KOPT-K1 (cell line): Measurements from ENCODE around the gene AGTPBP1.

Experiments
- H3K27ac ChIP-seq: fragments of 200-600 bp; sonication (generic); 2 replicates; pipeline ENCODE4 v1.5.1; 2016; ENCODE audit warnings: antibody characterized with exemption, mild to moderate bottlenecking, low read depth, low read length; ENCODE audit not compliant: poor library complexity, severe bottlenecking
- H3K36me3 ChIP-seq: fragments of 200-600 bp; sonication (generic); 2 replicates; pipeline ENCODE4 v1.5.1; 2017; ENCODE audit warnings: antibody characterized with exemption, mild to moderate bottlenecking, low read length, moderate library complexity; ENCODE audit not compliant: insufficient read depth
- H3K9me3 ChIP-seq: fragments of 200-600 bp; sonication (generic); 2 replicates; pipeline ENCODE4 v1.5.1; 2017; ENCODE audit warnings: antibody characterized with exemption, low read length, mild to moderate bottlenecking; ENCODE audit not compliant: insufficient read depth, poor library complexity, severe bottlenecking

The AGTPBP1 gene

GRCh38 chr9:85522459-85523092, 219.2 kb downstream of the AGTPBP1 start:
- H3K36me3 ChIP-seq = no peaks in the 10 kb centered on the region
- no peak overlapping the region for H3K27ac ChIP-seq
- no peaks in the 10 kb centered on the region for H3K9me3 ChIP-seq

DNA sequence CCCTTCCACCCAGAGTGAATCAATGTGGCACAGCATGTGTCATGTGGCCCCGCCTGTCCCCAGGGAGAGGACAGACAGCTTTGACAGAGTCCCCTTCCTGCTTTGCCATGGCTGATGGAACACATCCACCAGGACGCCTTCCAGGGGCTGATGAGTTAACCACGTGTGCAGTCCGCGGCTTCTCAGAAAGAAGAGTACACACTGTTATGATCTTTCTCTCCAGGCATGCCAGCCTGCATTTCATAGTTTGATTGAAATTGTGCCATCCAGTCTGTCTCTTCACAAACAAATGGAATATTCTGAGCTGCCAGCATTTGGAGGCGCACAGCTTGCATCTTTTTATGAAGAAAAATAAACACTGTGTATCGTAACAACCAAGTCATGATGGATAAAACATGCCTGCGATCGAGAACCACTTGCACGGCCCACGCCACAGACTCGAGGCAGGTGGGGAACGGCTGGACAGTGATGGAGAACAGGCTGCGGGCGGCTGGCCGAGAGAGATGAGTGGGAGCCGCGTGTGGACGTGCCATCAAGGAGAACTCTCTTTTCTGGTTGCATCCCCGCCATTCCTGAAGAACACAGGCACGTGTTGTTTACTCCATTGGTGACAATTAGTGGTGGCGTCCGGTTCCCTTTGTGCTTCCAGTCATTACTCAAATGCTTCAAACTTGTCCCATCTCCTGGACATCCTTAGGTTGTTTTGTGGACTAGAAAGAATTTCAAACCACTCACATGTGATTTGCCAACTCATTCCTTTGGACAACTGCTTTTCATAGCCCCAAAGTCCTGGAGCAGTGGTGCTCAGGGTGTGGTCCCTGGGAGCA, 220.2 kb downstream of the AGTPBP1 start:
- Histone ChIP-seq H3K36me3 (no peaks in the 10 kb centered on the region), H3K9me3 (no peaks in the 10 kb centered on the region), H3K27ac (no peak overlapping the region)

- Histone ChIP-seq H3K9me3 (no peaks in the 10 kb centered on the region), H3K36me3 (no peaks in the 10 kb centered on the region), H3K27ac (no peak overlapping the region)
Observed at GRCh38 chr9:85516976-85517637, 224.6 kb downstream of the AGTPBP1 start.

GRCh38 chr9:85516455-85516854, 225.3 kb downstream of the AGTPBP1 start:
- Histone ChIP-seq H3K9me3 (no peaks in the 10 kb centered on the region), H3K36me3 (no peaks in the 10 kb centered on the region), H3K27ac (no peak overlapping the region)

DNA sequence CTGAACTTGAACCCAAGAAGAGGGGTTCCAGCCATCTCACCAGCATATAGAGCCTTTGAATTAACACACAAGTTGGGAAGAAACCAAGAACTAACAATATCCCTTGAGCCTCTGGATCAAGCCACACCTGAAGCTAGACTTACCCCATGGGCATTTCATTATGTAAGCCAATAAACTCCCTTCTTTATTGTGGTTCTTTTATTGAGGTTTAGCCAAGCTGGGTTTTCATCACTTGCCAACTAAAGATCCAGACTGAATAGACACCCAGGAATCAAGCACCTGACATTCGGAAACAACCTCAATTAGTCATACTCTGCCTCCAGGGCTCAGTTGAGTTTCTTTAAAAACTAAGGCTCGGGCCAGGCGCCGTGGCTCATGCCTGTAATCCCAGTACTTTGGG, 226.7 kb downstream of the AGTPBP1 start:
- no peaks in the 10 kb centered on the region for H3K9me3 ChIP-seq
- H3K27ac ChIP-seq = no peak overlapping the region
- no peaks in the 10 kb centered on the region for H3K36me3 ChIP-seq

DNA sequence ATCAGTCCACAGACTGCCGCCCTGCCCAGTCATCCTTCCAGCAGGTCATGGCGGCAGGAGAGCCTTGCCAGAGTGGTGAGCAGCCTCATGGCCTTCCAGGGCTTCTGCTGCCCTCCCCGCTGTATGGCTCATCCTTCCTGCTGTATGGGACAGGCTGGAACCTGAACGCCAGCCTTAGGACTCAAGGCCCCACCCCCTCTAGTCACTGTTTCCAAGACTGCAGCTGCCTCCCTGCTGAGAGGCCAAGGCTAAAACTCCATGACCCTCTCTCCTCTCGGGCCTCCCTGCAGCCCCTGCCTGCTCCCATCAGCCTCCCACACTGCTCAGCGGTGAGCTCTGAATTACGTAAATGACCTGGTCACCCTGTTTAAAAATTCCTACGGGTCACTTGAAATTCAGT, 227.5 kb downstream of the AGTPBP1 start:
- Histone ChIP-seq H3K36me3 (no peaks in the 10 kb centered on the region), H3K9me3 (no peaks in the 10 kb centered on the region), H3K27ac (no peak overlapping the region)

DNA sequence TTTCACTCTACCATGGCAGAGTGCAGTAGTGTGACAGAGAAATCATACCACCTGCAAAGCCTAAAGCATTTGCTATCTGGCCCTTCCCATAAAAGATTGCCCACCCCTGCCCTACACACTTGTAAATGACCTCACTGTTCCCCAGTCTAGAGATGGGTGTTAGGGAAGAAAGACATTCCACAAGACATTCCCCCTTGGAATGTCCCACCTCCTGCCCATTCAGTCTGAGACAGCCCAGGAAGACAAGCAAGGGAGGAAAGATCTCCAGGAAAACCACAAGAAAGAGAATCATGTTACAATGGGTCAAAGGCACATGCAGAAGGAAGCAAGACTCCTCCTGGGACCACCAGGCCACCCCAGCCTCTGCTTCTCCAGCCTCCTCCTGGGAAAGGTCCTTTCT, 230.0 kb downstream of the AGTPBP1 start:
- Histone ChIP-seq H3K36me3 (no peaks in the 10 kb centered on the region), H3K27ac (no peak overlapping the region), H3K9me3 (no peaks in the 10 kb centered on the region)

DNA sequence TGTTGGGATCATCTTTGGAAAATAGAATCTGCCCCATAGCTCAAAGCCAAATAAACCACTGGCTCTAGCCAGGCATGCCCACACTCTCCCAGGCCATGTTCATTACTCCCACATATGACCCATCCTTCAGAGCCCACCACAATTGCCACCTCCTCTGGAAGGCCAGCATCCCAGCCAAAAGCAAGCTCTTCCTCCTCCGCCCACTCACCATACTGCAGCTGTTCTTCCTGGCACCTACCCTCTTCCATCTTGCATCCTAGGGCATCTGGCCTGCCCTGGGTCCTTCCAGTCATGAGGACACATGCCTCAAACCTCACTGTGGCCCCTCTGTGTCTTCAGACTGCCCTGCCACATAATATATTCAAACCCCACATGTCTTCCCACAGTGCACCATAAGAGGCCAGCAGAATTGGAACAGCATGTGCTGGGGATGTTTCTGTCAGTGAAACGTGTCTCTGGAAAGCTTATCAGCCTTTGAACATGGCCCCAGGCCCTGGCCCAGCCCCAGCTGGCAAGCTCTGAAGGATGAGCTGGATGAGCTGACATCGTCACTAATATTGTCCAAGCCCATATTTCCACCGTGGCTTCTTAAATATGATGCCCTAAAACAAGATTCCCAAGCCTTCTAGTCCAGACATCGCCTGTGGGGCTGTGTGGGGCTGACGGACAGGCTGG, 230.8 kb downstream of the AGTPBP1 start:
- H3K9me3 ChIP-seq = no peaks in the 10 kb centered on the region
- H3K36me3 ChIP-seq = no peaks in the 10 kb centered on the region
- no peak overlapping the region for H3K27ac ChIP-seq

GRCh38 chr9:85508616-85509015, 233.1 kb downstream of the AGTPBP1 start:
- Histone ChIP-seq H3K27ac (no peak overlapping the region), H3K36me3 (no peaks in the 10 kb centered on the region), H3K9me3 (no peaks in the 10 kb centered on the region)

DNA sequence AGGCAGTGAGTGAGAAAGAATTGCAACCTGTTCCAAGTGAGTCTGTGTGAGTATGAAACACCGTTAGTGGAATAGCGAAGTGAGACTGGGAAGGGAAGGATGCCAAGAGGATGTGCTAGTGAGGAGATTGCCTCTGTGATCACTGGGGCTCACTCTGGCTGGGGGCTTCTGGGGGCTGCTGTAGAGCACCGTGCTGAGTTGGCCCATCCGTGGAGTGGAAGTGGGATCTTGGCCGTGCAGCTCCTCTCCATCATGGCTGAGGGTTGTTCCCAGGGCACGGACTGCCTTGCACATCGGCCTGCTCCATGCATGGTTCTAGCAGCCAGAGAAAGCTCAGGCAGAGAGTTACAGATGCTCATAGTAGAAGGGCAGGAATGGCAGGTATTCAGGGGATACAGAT, 236.1 kb downstream of the AGTPBP1 start:
- no peaks in the 10 kb centered on the region for H3K36me3 ChIP-seq
- H3K9me3 ChIP-seq = no peaks in the 10 kb centered on the region
- H3K27ac ChIP-seq = no peak overlapping the region

DNA sequence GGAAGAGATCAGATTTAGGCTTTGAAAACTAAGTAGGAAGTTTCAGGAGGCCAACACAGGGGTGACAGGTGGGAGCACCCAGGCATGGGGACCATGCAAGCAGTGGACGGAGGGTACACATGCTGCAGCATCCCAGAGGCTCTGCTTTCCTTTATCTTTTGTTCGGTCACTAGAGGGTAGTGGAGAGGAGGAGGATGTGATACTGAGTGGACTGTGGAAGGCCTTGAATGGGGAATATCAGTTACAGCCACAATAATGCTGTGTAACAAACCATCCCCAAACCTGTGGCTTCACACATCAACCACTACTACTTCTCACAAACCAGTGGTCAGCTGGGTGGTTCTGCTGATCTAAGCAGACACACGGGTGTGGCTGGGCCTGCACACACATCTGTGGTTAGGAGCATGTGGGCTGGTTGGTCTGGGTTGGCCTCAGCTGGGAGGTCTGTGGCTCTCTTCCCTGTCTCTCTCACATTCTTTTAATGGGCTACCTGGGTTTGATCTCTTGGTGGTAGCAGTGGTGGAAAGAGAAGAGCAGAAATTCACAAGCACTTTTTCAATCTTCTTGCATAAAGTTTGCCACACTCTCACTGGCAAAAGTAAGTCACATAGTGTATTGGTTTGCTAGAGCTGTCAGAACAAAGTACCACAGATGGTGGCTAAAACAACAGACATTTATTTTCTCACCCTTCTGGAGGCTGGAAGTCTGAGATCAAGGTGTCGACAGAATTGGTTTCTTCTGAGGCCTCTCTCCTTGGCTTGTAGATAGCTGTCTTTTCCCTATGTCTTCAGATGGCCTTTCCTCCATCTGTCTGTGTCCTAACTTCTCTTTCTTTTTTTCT, 238.7 kb downstream of the AGTPBP1 start:
- H3K27ac ChIP-seq = no peak overlapping the region

GRCh38 chr9:85501882-85502281, 239.9 kb downstream of the AGTPBP1 start:
- Histone ChIP-seq H3K27ac (no peak overlapping the region), H3K36me3 (no peaks in the 10 kb centered on the region), H3K9me3 (peaks cover 6% of the 10 kb centered on the region)

More for the DNA sequence above, 238.7 kb downstream of the AGTPBP1 start:
- H3K9me3 ChIP-seq = peaks cover 6% of the 10 kb centered on the region
- no peaks in the 10 kb centered on the region for H3K36me3 ChIP-seq

GRCh38 chr9:85501456-85501855, 240.3 kb downstream of the AGTPBP1 start:
- Histone ChIP-seq H3K36me3 (no peaks in the 10 kb centered on the region), H3K27ac (no peak overlapping the region), H3K9me3 (peaks cover 6% of the 10 kb centered on the region)
